SK-N-SH treated with all-trans-retinoic acid at 6 μM for 48 hours (cell line): Measurements from ENCODE around the gene TRAF7.

Experiments used
- ATAC-seq: fragments of 200-7000 bp; cut with Tn5 transposase; 3 replicates; pipeline ENCODE4 v1.9.1; 2020; ENCODE audit warnings: mild to moderate bottlenecking, moderate library complexity
- BACH2 ChIP-seq: fragments of 250-450 bp; sonication (Bioruptor Pico); IDR thresholded peaks from 2 replicates; pipeline ENCODE4 v1.9.0; 2021; ENCODE audit warnings: mild to moderate bottlenecking, borderline replicate concordance
- CREB5 ChIP-seq: fragments of 250-450 bp; sonication (Bioruptor Pico); IDR thresholded peaks from 2 replicates; pipeline ENCODE4 v1.5.1; 2020; ENCODE audit warnings: low read depth, mild to moderate bottlenecking, moderate library complexity
- CSDC2 ChIP-seq: fragments of 250-450 bp; sonication (Bioruptor Pico); IDR thresholded peaks from 2 replicates; pipeline ENCODE4 v1.5.0; 2020; ENCODE audit warnings: mild to moderate bottlenecking, moderate library complexity
- CSRNP3 ChIP-seq: fragments of 250-450 bp; sonication (Bioruptor Pico); IDR thresholded peaks from 2 replicates; pipeline ENCODE4 v1.5.1; 2021; ENCODE audit warnings: mild to moderate bottlenecking, moderate library complexity
- ESRRG ChIP-seq: fragments of 250-450 bp; sonication (Bioruptor Pico); IDR thresholded peaks from 2 replicates; pipeline ENCODE4 v1.6.1; 2021; ENCODE audit warnings: mild to moderate bottlenecking
- GLIS3 ChIP-seq: fragments of 250-450 bp; sonication (Bioruptor Pico); IDR thresholded peaks from 2 replicates; pipeline ENCODE4 v1.5.0; 2020; ENCODE audit warnings: mild to moderate bottlenecking, moderate library complexity
- ISL1 ChIP-seq: fragments of 250-450 bp; sonication (Bioruptor Pico); IDR thresholded peaks from 2 replicates; pipeline ENCODE4 v2.1.2; 2022; ENCODE audit warnings: mild to moderate bottlenecking, moderate library complexity
- PATZ1 ChIP-seq: fragments of 250-450 bp; sonication (Bioruptor Pico); IDR thresholded peaks from 2 replicates; pipeline ENCODE4 v1.8.0; 2020; ENCODE audit warnings: mild to moderate bottlenecking, moderate library complexity, borderline replicate concordance
- RARB ChIP-seq: fragments of 250-450 bp; sonication (Bioruptor Pico); IDR thresholded peaks from 2 replicates; pipeline ENCODE4 v1.8.0; 2021; ENCODE audit warnings: mild to moderate bottlenecking, moderate library complexity
- SNAI2 ChIP-seq: fragments of 250-450 bp; sonication (Bioruptor Pico); IDR thresholded peaks from 2 replicates; pipeline ENCODE4 v1.5.0; 2020; ENCODE audit warnings: mild to moderate bottlenecking, moderate library complexity
- TCF4 ChIP-seq: fragments of 250-450 bp; sonication (Bioruptor Pico); IDR thresholded peaks from 2 replicates; pipeline ENCODE4 v1.8.0; 2021; ENCODE audit warnings: mild to moderate bottlenecking, moderate library complexity, borderline replicate concordance
- TOX ChIP-seq: fragments of 250-450 bp; sonication (Bioruptor Pico); IDR thresholded peaks from 2 replicates; pipeline ENCODE4 v1.8.0; 2021; ENCODE audit warnings: mild to moderate bottlenecking, moderate library complexity, borderline replicate concordance
- ZC3H10 ChIP-seq: fragments of 250-450 bp; sonication (Bioruptor Pico); IDR thresholded peaks from 2 replicates; pipeline ENCODE4 v1.5.1; 2021; ENCODE audit warnings: mild to moderate bottlenecking, moderate library complexity
- ZFP3 ChIP-seq: fragments of 250-450 bp; sonication (Bioruptor Pico); IDR thresholded peaks from 2 replicates; pipeline ENCODE4 v1.5.0; 2020; ENCODE audit warnings: mild to moderate bottlenecking, moderate library complexity
- ZFP30 ChIP-seq: fragments of 450-650 bp; formaldehyde crosslinking; IDR thresholded peaks from 2 replicates; pipeline ENCODE4 v1.5.0; 2022; ENCODE audit warnings: mild to moderate bottlenecking, moderate library complexity
- ZNF565 ChIP-seq: fragments of 450-650 bp; formaldehyde crosslinking; conservative IDR thresholded peaks from 2 replicates; pipeline ENCODE4 v1.5.0; 2020; ENCODE audit warnings: low read depth, mild to moderate bottlenecking, moderate library complexity
- ZNF70 ChIP-seq: fragments of 450-650 bp; formaldehyde crosslinking; IDR thresholded peaks from 2 replicates; pipeline ENCODE4 v1.5.0; 2020; ENCODE audit warnings: mild to moderate bottlenecking, moderate library complexity
- ZNF8 ChIP-seq: fragments of 450-650 bp; formaldehyde crosslinking; IDR thresholded peaks from 2 replicates; pipeline ENCODE4 v1.5.0; 2020; ENCODE audit warnings: mild to moderate bottlenecking, moderate library complexity

TRAF7 gene

GRCh38 chr16:2172688-2173335 is 17.2 kb downstream of the TRAF7 start:
- TF ChIP-seq TCF4 (CRISPR knock-in tag) = no peak
- no peak for TF ChIP-seq ZNF8 (CRISPR knock-in tag)
- no peak for TF ChIP-seq GLIS3 (CRISPR knock-in tag)
- TF ChIP-seq RARB (CRISPR knock-in tag) = no peak
- no peak for TF ChIP-seq BACH2 (CRISPR knock-in tag)
- no peak for TF ChIP-seq CSRNP3 (CRISPR knock-in tag)
- no peak for TF ChIP-seq SNAI2 (CRISPR knock-in tag)
- TF ChIP-seq ESRRG = no peak
- no peak for ATAC-seq

- TF ChIP-seq ZC3H10 (CRISPR knock-in tag) (no peak), TOX (no peak), PATZ1 (no peak)
- TF ChIP-seq, all 23 proteins: peak for 0
- ATAC-seq = no peak
Measured at GRCh38 chr16:2173366-2173765, 17.8 kb downstream of the TRAF7 start.

GRCh38 chr16:2173916-2174315 is 18.3 kb downstream of the TRAF7 start:
- TF ChIP-seq TOX (no peak), CSRNP3 (CRISPR knock-in tag) (no peak), CREB5 (CRISPR knock-in tag) (no peak), GLIS3 (CRISPR knock-in tag) (no peak), TCF4 (CRISPR knock-in tag) (no peak), BACH2 (CRISPR knock-in tag) (no peak), CSDC2 (CRISPR knock-in tag) (no peak), ZFP3 (CRISPR knock-in tag) (no peak), ZNF565 (no peak), RARB (CRISPR knock-in tag) (no peak), PATZ1 (no peak), SNAI2 (CRISPR knock-in tag) (no peak), ZFP30 (no peak), ZC3H10 (CRISPR knock-in tag) (no peak), ZNF8 (CRISPR knock-in tag) (no peak), ZNF70 (no peak)

GRCh38 chr16:2174396-2175131 is 19.0 kb downstream of the TRAF7 start:
- no peak for TF ChIP-seq TOX
- no peak for TF ChIP-seq CSDC2 (CRISPR knock-in tag)
- no peak for TF ChIP-seq GLIS3 (CRISPR knock-in tag)
- TF ChIP-seq CSRNP3 (CRISPR knock-in tag) = no peak
- TF ChIP-seq ISL1 (CRISPR knock-in tag) = no peak
- no peak for TF ChIP-seq ZC3H10 (CRISPR knock-in tag)
- no peak for TF ChIP-seq ZNF70
- TF ChIP-seq ZNF565 = no peak
- no peak for ATAC-seq

More at GRCh38 chr16:2173916-2174315, 18.3 kb downstream of the TRAF7 start:
- no peak for ATAC-seq
